GM06990 (cell line): ENCODE data around the gene CAPN2.

ENCODE experiments used
- DNase-seq: peaks from one replicate; pipeline ENCODE4 v3.0.0-alpha.2; 2011; ENCODE audit not compliant: insufficient read length; ENCODE audit errors: extremely low read depth
- H3K27me3 ChIP-seq: replicated peaks from 2 replicates; pipeline ENCODE4 v1.6.0; 2011; ENCODE audit warnings: low read length; ENCODE audit not compliant: control insufficient read depth, insufficient read depth
- H3K36me3 ChIP-seq: 2 replicates; pipeline ENCODE4 v1.5.1; 2011; ENCODE audit warnings: low read length; ENCODE audit not compliant: control insufficient read depth, insufficient read depth
- H3K4me3 ChIP-seq: replicated peaks from 2 replicates; pipeline ENCODE4 v1.5.1; 2011; ENCODE audit warnings: low read depth, mild to moderate bottlenecking, control low read depth, low read length
- TF ChIP-seq, protein P1 (sequence below): IDR thresholded peaks from 2 replicates; pipeline ENCODE4 v1.5.1; 2011; ENCODE audit warnings: low read length, control low read depth, mild to moderate bottlenecking, inconsistent platforms; ENCODE audit not compliant: insufficient read depth, poor library complexity, severe bottlenecking

Gene CAPN2

DNA sequence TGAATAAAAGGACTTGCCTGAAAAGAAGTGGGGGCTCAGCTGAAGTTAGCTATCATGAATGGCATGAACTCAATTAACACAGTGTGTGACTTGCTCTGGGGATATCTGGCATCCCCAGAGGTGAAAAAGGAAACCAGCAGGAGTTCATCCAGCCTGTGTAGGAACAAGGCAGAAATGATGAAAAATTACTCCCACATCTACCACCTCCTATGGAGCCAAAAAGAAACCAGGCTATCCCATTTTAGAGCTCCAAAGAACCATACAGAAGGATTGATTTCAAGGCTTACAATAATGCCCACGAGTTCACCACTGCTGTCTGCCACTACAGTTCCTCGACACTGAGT is 108.1 kb downstream of the CAPN2 start:
- TF ChIP-seq, protein P1, sequence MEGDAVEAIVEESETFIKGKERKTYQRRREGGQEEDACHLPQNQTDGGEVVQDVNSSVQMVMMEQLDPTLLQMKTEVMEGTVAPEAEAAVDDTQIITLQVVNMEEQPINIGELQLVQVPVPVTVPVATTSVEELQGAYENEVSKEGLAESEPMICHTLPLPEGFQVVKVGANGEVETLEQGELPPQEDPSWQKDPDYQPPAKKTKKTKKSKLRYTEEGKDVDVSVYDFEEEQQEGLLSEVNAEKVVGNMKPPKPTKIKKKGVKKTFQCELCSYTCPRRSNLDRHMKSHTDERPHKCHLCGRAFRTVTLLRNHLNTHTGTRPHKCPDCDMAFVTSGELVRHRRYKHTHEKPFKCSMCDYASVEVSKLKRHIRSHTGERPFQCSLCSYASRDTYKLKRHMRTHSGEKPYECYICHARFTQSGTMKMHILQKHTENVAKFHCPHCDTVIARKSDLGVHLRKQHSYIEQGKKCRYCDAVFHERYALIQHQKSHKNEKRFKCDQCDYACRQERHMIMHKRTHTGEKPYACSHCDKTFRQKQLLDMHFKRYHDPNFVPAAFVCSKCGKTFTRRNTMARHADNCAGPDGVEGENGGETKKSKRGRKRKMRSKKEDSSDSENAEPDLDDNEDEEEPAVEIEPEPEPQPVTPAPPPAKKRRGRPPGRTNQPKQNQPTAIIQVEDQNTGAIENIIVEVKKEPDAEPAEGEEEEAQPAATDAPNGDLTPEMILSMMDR: no peak
- H3K4me3 ChIP-seq: no peak overlapping the region
- H3K27me3 ChIP-seq: no peaks in the 10 kb centered on the region
- DNase-seq: no peak
- H3K36me3 ChIP-seq: no peaks in the 10 kb centered on the region

DNA sequence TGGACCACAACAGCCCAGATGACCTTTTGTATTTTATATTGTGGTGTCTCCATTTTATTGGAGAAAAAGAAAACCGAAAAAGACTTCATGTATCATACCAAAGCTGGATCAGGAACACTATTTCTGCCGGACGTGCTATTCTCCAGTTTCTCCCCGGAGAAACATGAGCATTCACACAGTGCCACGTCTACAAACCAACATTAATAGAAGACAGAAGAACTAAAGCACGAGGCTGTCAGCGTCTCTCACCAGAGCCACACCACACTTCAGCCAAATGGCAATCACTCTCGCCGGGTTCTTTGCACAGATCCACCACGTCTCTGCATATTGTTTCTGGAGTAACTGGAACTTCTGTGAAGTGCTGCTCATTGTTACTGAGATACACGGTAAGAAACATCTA is 108.6 kb downstream of the CAPN2 start:
- TF ChIP-seq, protein P1: no peak
- no peak for DNase-seq
- Histone ChIP-seq H3K27me3 (no peaks in the 10 kb centered on the region), H3K36me3 (no peaks in the 10 kb centered on the region), H3K4me3 (no peak overlapping the region)

DNA sequence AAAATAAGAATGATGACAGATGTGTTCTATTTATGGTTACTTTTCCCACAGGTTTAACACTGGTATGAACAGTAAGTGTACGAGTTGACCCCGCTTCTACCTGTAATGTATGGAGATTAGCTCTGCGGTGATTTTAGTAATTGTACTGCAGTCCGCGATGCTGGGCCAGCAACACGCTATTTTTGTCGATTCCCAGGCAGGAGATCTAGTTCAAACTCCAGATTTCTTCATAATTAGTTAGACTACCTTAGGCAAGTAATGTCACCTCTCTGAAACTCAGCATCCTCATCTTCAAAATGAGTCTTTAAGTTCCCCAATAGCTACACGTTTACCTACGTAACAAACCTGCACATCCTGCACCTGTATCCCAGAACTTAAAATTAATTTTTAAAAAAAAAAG is 111.9 kb downstream of the CAPN2 start:
- DNase-seq: no peak
- TF ChIP-seq, protein P1: no peak
- H3K27me3 ChIP-seq: no peaks in the 10 kb centered on the region
- H3K36me3 ChIP-seq: no peaks in the 10 kb centered on the region
- H3K4me3 ChIP-seq: no peak overlapping the region

DNA sequence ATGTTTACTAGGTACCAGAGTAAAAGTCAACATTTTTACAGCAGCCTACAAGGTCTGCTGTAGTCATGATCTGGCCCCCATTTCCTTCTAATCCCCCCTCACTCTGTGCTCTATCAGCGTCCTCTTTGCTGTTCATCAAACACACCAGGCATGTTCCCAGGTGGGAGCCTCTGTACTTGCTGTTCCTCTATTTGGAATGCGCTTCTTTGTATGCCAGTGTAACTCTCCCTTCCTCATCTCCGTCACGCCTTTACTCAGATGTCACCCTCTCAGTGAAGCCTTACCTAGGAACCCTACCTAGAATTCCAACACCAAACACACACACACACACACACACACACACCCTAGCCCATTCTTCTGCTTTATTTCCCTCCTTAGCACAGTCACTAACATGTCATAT is 112.4 kb downstream of the CAPN2 start:
- Histone ChIP-seq H3K4me3 (no peak overlapping the region), H3K36me3 (no peaks in the 10 kb centered on the region), H3K27me3 (no peaks in the 10 kb centered on the region)
- no peak for DNase-seq
- TF ChIP-seq, protein P1: no peak
